ENCODE measurements around the gene AFAP1.

DNA sequence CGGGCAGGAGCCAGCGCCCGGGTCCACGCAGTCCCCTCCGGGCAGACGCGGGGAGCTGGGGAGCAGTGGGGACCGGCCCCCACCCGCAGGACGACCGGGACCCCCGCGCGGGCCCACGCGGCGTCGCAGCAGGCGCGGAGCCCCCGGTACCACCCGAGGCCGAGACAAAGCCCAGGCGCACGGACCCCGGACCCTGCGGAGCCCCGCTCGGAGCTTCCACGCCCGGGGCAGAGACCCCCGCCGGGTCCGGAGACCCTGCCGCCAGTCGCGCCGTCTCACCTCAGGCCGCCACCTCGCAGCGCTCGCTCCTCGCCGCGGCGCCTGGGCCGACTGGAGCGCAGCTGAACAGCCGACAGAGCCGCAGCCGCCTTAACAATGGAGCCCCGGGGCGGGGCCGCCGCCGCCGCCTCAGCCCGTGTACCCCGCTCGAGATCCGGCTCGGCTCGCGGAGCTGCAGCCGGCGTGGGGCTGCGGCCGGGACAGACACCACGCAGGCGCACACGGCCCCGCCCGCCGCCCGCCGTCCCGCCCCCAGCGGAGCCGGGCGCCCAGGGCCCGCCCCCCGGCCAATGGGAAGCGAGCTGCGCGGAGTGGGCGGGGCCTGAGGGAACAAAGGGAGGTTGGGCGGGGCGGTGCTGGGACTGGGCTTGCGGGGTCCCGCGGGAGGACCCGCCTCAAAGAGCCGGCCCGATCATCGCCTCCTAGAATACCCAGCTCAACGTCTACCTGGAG lies at the start of gene AFAP1:
- TF ChIP-seq, protein P1, sequence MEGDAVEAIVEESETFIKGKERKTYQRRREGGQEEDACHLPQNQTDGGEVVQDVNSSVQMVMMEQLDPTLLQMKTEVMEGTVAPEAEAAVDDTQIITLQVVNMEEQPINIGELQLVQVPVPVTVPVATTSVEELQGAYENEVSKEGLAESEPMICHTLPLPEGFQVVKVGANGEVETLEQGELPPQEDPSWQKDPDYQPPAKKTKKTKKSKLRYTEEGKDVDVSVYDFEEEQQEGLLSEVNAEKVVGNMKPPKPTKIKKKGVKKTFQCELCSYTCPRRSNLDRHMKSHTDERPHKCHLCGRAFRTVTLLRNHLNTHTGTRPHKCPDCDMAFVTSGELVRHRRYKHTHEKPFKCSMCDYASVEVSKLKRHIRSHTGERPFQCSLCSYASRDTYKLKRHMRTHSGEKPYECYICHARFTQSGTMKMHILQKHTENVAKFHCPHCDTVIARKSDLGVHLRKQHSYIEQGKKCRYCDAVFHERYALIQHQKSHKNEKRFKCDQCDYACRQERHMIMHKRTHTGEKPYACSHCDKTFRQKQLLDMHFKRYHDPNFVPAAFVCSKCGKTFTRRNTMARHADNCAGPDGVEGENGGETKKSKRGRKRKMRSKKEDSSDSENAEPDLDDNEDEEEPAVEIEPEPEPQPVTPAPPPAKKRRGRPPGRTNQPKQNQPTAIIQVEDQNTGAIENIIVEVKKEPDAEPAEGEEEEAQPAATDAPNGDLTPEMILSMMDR (IDR thresholded peaks at IDR 0.05; ENCODE audit: insufficient read depth, low read depth, low read length): no peak
- no peak for TF ChIP-seq EZH2 (IDR thresholded peaks at IDR 0.05; ENCODE audit: insufficient read depth, low read length)

Data from astrocyte (in vitro differentiated cells and primary cell).